Measurements from ENCODE around the gene FGFR3. TPM values are rescaled to one million over a fixed set of nuclear protein-coding genes. Genes with fewer than 3 reads are reported as not detected.

FGFR3 gene
- polyA plus RNA-seq, 1 donor from 2014 or later: 0.48 TPM

GRCh38 chr4:1814453-1814852 is 21.4 kb downstream of the FGFR3 start:
- Histone ChIP-seq H3K27me3 (ENCODE audit: insufficient read depth, low read depth, low read length) (no peaks in the 10 kb centered on the region), H3K9ac (ENCODE audit: low read length) (no peak overlapping the region), H3K9me3 (ENCODE audit: low read length) (no peaks in the 10 kb centered on the region), H3K9me2 (ENCODE audit: insufficient read depth, low read length) (no peaks in the 10 kb centered on the region), H3K36me3 (ENCODE audit: insufficient read depth, low read length) (peaks cover 5% of the 10 kb centered on the region), H3F3A (ENCODE audit: insufficient read depth, low read length, poor library complexity, severe bottlenecking) (no peaks in the 10 kb centered on the region), H3K4me3 (ENCODE audit: low read length) (no peak overlapping the region), H3K27ac (ENCODE audit: low read length) (no peak overlapping the region), H2AFZ (ENCODE audit: low read depth, low read length) (no peak overlapping the region), H3K79me2 (replicated peaks; ENCODE audit: insufficient read depth, low read length) (no peaks in the 10 kb centered on the region), H4K20me1 (ENCODE audit: insufficient read depth) (no peaks in the 10 kb centered on the region), H3K4me2 (ENCODE audit: low read length) (no peak overlapping the region)
- no peak for TF ChIP-seq RAD21 (conservative IDR thresholded peaks at IDR 0.05)
- no peak for TF ChIP-seq POLR2AphosphoS5 (IDR thresholded peaks at IDR 0.05)
- no peak for TF ChIP-seq REST (IDR thresholded peaks at IDR 0.05; ENCODE audit: borderline replicate concordance)
- no peak for TF ChIP-seq EP300 (conservative IDR thresholded peaks at IDR 0.05; ENCODE audit: poor library complexity, severe bottlenecking)
- no peak for TF ChIP-seq SMC3 (conservative IDR thresholded peaks at IDR 0.05; ENCODE audit: poor library complexity)
- TF ChIP-seq MXI1 (conservative IDR thresholded peaks at IDR 0.05; ENCODE audit: poor library complexity, severe bottlenecking): no peak
- no peak for TF ChIP-seq EZH2 (IDR thresholded peaks at IDR 0.05; ENCODE audit: borderline replicate concordance, insufficient read depth, low read length, poor library complexity, severe bottlenecking)
- no peak for TF ChIP-seq TAF1 (IDR thresholded peaks at IDR 0.05; ENCODE audit: low read depth)
- TF ChIP-seq CTCF (IDR thresholded peaks at IDR 0.05; ENCODE audit: poor library complexity, severe bottlenecking): no peak

GRCh38 chr4:1815096-1815996 is 22.3 kb downstream of the FGFR3 start:
- Histone ChIP-seq H3K4me3 (ENCODE audit: low read length) (no peak overlapping the region), H3K36me3 (ENCODE audit: insufficient read depth, low read length) (peaks cover 5% of the 10 kb centered on the region), H2AFZ (ENCODE audit: low read depth, low read length) (no peak overlapping the region), H3F3A (ENCODE audit: insufficient read depth, low read length, poor library complexity, severe bottlenecking) (no peaks in the 10 kb centered on the region), H4K20me1 (ENCODE audit: insufficient read depth) (no peaks in the 10 kb centered on the region), H3K9me3 (ENCODE audit: low read length) (no peaks in the 10 kb centered on the region), H3K4me2 (ENCODE audit: low read length) (no peak overlapping the region), H3K27ac (ENCODE audit: low read length) (no peak overlapping the region), H3K79me2 (replicated peaks; ENCODE audit: insufficient read depth, low read length) (no peaks in the 10 kb centered on the region), H3K9ac (ENCODE audit: low read length) (no peak overlapping the region), H3K9me2 (ENCODE audit: insufficient read depth, low read length) (no peaks in the 10 kb centered on the region), H3K27me3 (ENCODE audit: insufficient read depth, low read depth, low read length) (no peaks in the 10 kb centered on the region)
- no peak for TF ChIP-seq POLR2AphosphoS5 (IDR thresholded peaks at IDR 0.05)
- TF ChIP-seq EZH2 (IDR thresholded peaks at IDR 0.05; ENCODE audit: borderline replicate concordance, insufficient read depth, low read length, poor library complexity, severe bottlenecking): no peak
- TF ChIP-seq SMC3 (conservative IDR thresholded peaks at IDR 0.05; ENCODE audit: poor library complexity): no peak
- no peak for TF ChIP-seq TAF1 (IDR thresholded peaks at IDR 0.05; ENCODE audit: low read depth)
- no peak for TF ChIP-seq RAD21 (conservative IDR thresholded peaks at IDR 0.05)
- no peak for TF ChIP-seq CTCF (IDR thresholded peaks at IDR 0.05; ENCODE audit: poor library complexity, severe bottlenecking)
- TF ChIP-seq REST (IDR thresholded peaks at IDR 0.05; ENCODE audit: borderline replicate concordance): no peak
- no peak for TF ChIP-seq MXI1 (conservative IDR thresholded peaks at IDR 0.05; ENCODE audit: poor library complexity, severe bottlenecking)
- TF ChIP-seq EP300 (conservative IDR thresholded peaks at IDR 0.05; ENCODE audit: poor library complexity, severe bottlenecking): no peak
